Peyer's patch (tissue), 4 donors: Measurements from ENCODE around the gene DEFB114. TPM values are rescaled to one million over a fixed set of nuclear protein-coding genes. Genes with fewer than 3 reads are reported as not detected.

Source experiments
- DNase-seq, 3 donors: peaks; one replicate each; pipeline ENCODE4 v3.0.0-alpha.2; 2017 to 2019
- H3K27ac ChIP-seq, 4 donors: fragments of 200-600 bp; sonication (generic); one replicate each; pipeline ENCODE4 v1.5.1; 2016 to 2019
- H3K27me3 ChIP-seq, 2 donors: fragments of 200-600 bp; sonication (generic); one replicate each; pipeline ENCODE4 v1.5.1; 2019
- H3K36me3 ChIP-seq, 3 donors: fragments of 200-600 bp; sonication (generic); one replicate each; pipeline ENCODE4 v1.5.1; 2016 to 2019
- H3K4me1 ChIP-seq, 4 donors: fragments of 200-600 bp; sonication (generic); one replicate each; pipeline ENCODE4 v1.5.1; 2016 to 2019
- H3K4me3 ChIP-seq, 4 donors: fragments of 200-600 bp; sonication (generic); 1 replicate in 3 of 4; 2 replicates in 1 of 4; pipeline ENCODE4 v1.5.1; 2016 to 2019; ENCODE audit warnings: mild to moderate bottlenecking in 1 of 4
- H3K9me3 ChIP-seq, 4 donors: fragments of 200-600 bp; sonication (generic); one replicate each; pipeline ENCODE4 v1.5.1; 2016 to 2019; ENCODE audit warnings: mild to moderate bottlenecking in 1 of 4
- POLR2A ChIP-seq, 2 donors: fragments of 450-650 bp; IDR thresholded peaks; one replicate each; pipeline ENCODE4 v1.5.1; 2017; ENCODE audit warnings: antibody characterized with exemption in 2 of 2, mild to moderate bottlenecking in 2 of 2, moderate library complexity in 2 of 2
- total RNA-seq, 4 donors: library from RNA; depleted of rRNA; stranded (reverse); fragments of >200 nt; gene quantifications; one replicate each; pipeline ENCODE4 v1.1.0, GENCODE V29; 2016
- TF ChIP-seq, protein P1 (sequence below), 6 experiments: fragments of 450-650 bp in 4 of 6; fragments of 200-600 bp in 2 of 6; sonication (generic) in 1 of 6; IDR thresholded peaks; one replicate each; pipeline ENCODE4 v1.5.1; 2017 to 2019; ENCODE audit warnings: antibody characterized with exemption in 6 of 6, mild to moderate bottlenecking in 3 of 6, moderate library complexity in 1 of 6

The DEFB114 gene
- total RNA-seq, 4 donors from 2014 or later = not detected

DNA sequence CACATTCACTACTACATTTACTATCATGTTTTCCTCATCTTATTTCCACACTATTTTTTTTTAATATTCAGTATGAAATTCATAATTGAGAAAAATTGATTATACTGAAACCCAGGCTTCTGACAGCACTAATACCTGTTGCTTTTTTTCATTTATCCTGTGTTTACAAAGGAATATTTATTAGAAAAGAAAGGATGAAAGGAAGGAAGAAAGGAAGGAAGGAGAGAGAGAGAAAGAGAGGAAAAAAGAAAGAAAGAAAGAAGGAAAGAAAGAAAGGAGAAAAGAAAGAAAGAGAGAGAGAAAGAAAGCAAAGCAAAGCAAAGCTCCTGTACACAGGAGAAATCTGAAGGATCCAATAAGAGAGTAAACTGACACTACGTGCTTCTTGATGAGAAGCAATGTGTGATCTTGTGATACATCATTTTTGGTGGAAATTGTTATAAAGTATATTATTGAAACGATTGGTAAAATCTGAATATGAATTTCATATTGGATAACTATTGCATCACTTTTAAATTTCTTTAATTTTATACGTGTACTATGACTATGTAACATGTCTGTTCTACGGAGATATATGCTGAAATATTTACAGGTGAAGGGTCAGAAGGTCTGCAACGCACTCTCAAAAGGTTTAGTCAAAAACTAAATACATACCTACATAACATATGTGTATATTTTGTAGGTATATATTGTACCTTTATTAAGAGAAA, 43.9 kb downstream of the DEFB114 start:
- TF ChIP-seq, protein P1, sequence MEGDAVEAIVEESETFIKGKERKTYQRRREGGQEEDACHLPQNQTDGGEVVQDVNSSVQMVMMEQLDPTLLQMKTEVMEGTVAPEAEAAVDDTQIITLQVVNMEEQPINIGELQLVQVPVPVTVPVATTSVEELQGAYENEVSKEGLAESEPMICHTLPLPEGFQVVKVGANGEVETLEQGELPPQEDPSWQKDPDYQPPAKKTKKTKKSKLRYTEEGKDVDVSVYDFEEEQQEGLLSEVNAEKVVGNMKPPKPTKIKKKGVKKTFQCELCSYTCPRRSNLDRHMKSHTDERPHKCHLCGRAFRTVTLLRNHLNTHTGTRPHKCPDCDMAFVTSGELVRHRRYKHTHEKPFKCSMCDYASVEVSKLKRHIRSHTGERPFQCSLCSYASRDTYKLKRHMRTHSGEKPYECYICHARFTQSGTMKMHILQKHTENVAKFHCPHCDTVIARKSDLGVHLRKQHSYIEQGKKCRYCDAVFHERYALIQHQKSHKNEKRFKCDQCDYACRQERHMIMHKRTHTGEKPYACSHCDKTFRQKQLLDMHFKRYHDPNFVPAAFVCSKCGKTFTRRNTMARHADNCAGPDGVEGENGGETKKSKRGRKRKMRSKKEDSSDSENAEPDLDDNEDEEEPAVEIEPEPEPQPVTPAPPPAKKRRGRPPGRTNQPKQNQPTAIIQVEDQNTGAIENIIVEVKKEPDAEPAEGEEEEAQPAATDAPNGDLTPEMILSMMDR (IDR thresholded peaks at IDR 0.05) = no peak
- TF ChIP-seq POLR2A (IDR thresholded peaks at IDR 0.05) = no peak
- no peaks in the 10 kb centered on the region for H3K36me3 ChIP-seq
- no peaks in the 10 kb centered on the region for H3K27me3 ChIP-seq
- H3K4me3 ChIP-seq = no peak overlapping the region
- no peaks in the 10 kb centered on the region for H3K9me3 ChIP-seq
- no peak overlapping the region for H3K27ac ChIP-seq
- no peak for DNase-seq
- no peaks in the 10 kb centered on the region for H3K4me1 ChIP-seq

DNA sequence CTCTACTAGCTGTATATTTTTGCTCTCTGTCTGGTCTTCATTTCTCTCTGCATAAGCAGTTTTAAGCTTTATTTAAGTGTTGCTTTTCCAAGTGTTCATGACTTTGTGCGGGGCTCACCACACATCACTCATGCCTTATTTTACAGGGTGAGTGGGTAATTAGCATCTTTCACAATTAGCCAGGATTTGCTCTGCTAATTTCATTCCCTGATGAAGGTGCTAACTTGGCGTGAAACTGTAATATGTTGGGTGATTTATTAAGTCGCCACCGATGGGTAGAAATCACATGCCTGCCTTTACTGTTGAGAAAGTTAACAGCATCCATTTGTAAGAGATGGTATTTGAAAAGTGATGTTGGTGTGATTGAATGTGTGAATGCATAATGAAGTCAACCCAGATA, 44.7 kb downstream of the DEFB114 start:
- Histone ChIP-seq H3K27me3 (no peaks in the 10 kb centered on the region), H3K4me1 (no peaks in the 10 kb centered on the region), H3K4me3 (no peak overlapping the region), H3K36me3 (no peaks in the 10 kb centered on the region), H3K27ac (no peak overlapping the region), H3K9me3 (no peaks in the 10 kb centered on the region)
- TF ChIP-seq POLR2A (IDR thresholded peaks at IDR 0.05) = no peak
- TF ChIP-seq, protein P1 (IDR thresholded peaks at IDR 0.05) = no peak
- DNase-seq = no peak

DNA sequence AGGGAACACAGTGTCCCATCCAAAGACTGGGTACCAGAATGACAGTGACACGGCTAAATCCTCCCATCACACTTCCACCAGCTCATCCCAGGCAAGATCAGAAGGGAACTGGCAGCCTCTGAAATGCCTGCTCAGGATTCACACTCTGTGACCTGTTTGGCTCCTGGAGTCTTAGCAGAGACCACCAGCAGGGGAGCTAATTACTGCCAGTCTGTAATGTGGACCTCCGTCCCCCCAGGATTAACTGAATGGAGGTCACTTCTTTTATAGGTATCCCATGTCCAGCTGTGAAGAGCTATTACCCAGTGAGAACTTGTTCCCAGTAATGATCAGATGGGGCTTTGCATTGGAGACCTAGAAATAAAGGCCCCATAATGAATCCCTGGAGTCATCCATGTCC, 45.2 kb downstream of the DEFB114 start:
- H3K4me3 ChIP-seq = no peak overlapping the region
- H3K27me3 ChIP-seq = no peaks in the 10 kb centered on the region
- H3K27ac ChIP-seq = no peak overlapping the region
- no peaks in the 10 kb centered on the region for H3K9me3 ChIP-seq
- TF ChIP-seq, protein P1 (IDR thresholded peaks at IDR 0.05) = no peak
- TF ChIP-seq POLR2A (IDR thresholded peaks at IDR 0.05) = no peak
- no peaks in the 10 kb centered on the region for H3K4me1 ChIP-seq
- no peak for DNase-seq
- no peaks in the 10 kb centered on the region for H3K36me3 ChIP-seq

DNA sequence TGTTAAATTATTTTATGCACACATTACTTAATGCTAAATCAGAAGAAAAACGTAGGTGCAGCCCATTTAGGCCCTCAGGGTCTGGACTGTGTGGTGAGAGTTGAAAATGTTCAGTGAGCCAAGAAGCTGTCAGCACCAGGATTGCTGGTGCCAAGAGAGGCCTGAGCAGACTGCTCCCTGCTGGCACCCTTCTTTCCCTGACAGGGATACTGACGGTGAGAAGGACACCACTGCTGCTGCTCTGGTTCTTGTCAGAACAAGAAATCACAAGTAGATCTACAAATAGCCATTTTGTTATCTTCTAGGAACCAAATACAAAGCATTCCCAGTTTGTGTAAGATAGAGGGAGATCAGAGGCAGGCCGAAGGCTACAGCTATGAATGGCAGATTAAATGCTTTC, 48.9 kb downstream of the DEFB114 start:
- no peaks in the 10 kb centered on the region for H3K4me1 ChIP-seq
- no peak overlapping the region for H3K4me3 ChIP-seq
- DNase-seq = no peak
- TF ChIP-seq, protein P1 (IDR thresholded peaks at IDR 0.05) = no peak
- TF ChIP-seq POLR2A (IDR thresholded peaks at IDR 0.05) = no peak
- H3K27me3 ChIP-seq = no peaks in the 10 kb centered on the region
- H3K27ac ChIP-seq = no peak overlapping the region
- no peaks in the 10 kb centered on the region for H3K9me3 ChIP-seq
- no peaks in the 10 kb centered on the region for H3K36me3 ChIP-seq

DNA sequence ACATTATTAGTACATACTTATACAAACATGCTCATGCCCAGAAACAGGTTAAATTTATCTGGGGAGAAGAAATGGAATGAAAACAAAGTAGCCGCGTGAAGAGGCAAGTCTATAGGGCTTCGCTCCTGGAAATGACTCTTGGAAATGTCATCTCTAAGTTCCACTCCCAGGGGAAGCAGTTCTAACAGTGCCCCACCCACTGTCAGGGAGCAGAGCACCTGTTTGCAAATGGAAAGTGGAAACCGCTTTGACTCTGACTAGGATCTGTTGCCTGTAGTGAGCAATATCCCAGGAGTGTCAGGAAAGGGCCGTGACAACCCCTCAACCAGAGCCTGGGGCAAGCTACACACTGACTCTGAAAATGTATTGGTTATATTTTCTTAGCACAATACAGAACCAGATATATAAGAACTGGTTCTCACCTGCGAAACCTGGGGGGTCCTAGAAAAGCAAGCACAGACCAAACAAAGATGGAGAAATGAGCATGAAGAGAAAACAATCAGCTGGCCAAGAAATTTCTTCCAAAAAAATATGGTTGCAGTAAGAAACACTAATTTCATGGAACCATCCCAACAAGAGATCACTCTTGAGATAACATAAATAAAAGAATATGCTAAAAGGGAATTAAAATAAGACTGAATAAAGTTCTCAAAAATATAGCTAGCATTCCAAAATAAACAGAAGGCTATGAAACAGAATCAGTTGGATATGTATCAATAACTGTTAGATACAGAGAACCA, 50.2 kb downstream of the DEFB114 start:
- Histone ChIP-seq H3K4me1 (no peaks in the 10 kb centered on the region), H3K9me3 (no peaks in the 10 kb centered on the region), H3K36me3 (no peaks in the 10 kb centered on the region), H3K27ac (no peak overlapping the region), H3K27me3 (no peaks in the 10 kb centered on the region), H3K4me3 (no peak overlapping the region)
- no peak for DNase-seq
- TF ChIP-seq POLR2A (IDR thresholded peaks at IDR 0.05) = no peak
- TF ChIP-seq, protein P1 (IDR thresholded peaks at IDR 0.05) = no peak
